ENCODE data around the gene DDX39A.
A peak's percentile ranks its signal among the peaks of the same experiment; 100 is the strongest.
"Not testable (repeated sequence)": the region's sequence is repeated elsewhere in the genome, so short reads cannot be mapped to it uniquely, and the experiment has no call there.

DDX39A gene

GRCh38 chr19:14407605-14408484 is 11.3 kb downstream of the DDX39A start:
- DNase-seq = no peak

DNA sequence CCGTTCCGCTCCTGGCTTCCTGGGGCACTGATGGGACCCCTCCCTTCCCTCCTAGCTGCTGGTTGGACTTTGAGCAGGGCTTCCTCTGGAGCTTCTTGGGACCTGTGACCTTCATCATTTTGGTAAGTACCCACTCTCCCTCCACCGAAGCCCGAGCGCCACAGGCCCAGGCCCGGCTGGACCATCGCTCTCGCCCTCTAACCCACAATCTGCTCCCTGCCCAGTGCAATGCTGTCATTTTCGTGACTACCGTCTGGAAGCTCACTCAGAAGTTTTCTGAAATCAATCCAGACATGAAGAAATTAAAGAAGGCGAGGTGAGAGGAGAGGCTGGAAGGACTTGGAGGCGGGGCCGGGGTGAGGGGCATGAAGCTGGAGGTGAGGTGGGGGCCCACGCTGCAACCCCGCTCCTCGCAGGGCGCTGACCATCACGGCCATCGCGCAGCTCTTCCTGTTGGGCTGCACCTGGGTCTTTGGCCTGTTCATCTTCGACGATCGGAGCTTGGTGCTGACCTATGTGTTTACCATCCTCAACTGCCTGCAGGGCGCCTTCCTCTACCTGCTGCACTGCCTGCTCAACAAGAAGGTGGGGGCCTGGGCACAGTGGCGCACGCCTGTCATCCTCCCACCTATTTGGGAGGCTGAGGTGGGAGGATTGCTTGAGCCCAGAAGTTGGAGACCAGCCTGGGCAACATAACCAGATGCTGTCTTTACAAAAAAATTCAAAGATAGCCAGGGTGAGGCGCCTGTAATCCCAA is 12.3 kb downstream of the DDX39A start:
- no peak for DNase-seq

- DNase-seq = peak; percentile 71 to 81
Measured at GRCh38 chr19:14405758-14406644, 13.1 kb downstream of the DDX39A start.

DNA sequence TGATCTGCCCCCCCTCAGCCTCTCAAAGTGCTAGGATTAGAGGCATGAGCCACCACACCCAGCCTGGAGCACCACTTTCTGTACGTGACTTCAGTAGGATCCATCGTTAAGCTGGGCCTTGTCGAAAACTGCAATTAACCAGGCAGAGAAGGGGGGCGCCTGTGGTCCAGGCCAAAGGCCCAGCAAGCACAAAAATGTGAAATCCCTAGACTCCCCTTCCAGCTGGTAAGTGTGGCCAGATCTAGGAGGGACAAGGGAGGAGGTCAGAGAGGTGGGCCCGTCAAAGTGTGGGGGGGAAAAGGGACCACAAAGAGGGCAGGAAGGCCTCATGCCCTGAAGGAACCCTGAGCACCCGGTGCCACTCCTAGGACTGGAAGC is 13.8 kb downstream of the DDX39A start:
- no peak for DNase-seq

GRCh38 chr19:14404312-14404711 is 14.8 kb downstream of the DDX39A start:
- peak; percentile 8 to 56 for DNase-seq

DNA sequence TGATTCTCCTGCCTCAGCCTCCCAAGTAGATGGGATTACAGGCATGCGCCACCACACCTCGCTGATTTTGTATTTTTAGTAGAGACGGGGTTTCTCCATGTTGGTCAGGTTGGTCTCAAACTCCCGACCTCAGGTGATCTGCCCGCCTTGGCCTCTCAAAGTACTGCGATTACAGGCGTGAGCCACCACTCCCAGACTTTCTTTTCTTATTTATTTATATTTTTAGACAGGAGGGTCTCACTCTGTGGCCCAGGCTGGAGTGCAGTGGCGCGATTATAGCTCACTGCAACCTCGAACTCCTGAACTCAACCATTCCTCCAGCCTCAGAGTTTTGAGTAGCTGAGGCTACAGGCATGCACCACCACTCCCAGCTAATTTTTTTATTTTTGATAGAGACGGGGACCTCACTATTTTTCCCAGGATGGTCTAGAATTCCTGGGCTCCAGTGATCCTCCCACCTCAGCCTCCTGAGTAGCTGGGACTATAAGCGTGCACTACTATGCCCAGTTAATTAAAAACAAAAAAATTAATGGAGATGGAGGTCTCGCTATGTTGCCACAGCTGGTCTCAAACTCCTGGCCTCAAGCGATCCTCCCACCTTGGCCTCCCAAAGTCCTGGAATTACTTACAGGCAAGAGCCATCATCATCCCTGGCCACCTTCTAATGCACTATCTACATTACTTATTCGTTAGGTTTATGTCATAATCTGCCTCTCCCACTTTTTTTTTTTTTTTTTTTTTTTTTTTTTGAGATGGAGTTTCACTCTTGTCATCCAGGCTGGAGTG is 15.8 kb downstream of the DDX39A start:
- DNase-seq = not testable (repeated sequence)

DNA sequence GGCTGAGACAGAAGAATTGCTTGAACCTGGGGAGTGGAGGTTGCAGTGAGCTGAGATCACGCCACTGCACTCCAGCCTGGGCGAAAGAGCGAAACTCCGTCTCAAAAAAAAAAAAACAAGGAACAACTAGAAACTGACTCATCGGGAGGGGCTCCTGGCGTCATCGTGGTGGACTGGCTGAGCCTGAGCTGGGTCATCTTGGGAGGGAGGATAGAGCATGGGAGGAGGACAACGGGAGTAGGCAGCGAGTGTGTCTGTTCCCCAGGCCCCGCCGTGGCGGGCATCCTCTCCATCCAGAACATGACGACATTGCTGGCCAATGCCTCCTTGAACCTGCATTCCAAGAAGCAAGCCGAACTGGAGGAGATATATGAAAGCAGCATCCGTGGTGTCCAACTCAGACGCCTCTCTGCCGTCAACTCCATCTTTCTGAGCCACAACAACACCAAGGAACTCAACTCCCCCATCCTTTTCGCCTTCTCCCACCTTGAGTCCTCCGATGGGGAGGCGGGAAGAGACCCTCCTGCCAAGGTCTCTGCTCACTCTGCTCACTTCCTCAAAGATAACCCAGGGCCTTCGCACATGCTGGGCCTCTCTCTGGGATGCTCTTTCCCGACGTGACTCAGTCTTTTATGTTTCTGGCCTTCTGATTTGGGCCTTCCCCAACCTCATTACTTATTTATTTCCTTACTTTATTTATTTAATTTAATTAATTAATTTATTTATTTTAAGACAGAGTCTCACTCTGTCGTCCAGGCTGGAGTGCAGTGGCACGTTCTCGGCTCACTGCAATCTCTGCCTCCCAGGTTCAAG is 16.6 kb downstream of the DDX39A start:
- DNase-seq = no peak

DNA sequence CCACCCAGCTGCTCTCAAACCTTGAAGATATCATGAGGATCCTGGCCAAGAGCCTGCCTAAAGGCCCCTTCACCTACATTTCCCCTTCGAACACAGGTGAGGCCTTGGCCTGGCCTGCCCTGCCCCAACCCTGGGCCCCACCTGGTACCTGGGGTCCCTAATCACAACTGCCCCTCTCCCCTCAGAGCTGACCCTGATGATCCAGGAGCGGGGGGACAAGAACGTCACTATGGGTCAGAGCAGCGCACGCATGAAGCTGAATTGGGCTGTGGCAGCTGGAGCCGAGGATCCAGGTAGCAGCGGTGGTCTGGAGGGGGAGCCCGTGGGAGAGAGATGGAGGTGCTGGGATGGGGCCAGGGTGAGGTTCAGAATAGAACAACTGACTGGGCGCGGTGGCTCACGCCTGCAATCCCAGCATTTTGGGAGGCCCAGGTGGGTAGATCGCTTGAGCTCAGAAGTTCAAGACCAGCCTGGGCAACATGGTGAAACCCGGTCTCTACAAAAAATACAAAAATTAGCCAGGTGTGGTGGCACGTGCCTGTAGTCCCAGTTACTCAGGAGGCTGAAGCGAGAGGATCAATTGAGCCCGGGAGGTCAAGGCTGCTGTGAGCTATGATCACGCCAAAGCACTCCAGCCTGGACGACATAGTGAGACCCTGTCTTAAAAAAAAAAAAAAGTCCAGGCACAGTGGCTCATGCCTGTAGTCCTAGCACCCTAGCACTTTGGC is 17.5 kb downstream of the DDX39A start:
- DNase-seq = no peak

DNA sequence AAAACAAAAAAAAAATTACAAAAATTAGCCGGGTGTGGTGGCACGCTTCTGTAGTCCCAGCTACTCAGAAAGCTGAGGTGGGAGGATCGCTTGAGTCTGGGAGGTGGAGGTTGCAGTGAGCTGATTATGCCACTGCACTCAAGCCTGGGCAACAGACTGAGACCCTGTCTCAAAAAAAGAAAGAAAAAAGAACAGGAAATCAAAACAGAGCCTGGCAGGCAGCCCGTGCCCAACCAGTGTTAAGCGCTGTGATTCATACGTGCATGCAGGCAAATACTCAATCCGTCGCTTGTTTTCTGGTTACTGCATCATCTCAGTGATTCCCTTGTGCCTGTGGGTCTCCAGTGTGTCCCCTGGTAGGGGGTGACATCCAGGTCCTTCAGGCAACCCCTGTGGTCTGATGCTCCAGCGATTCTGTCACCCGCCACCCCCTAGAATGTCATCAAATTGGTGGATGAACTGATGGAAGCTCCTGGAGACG is 18.1 kb downstream of the DDX39A start:
- DNase-seq = no peak

- DNase-seq = not testable (repeated sequence)
Measured at GRCh38 chr19:14397168-14397567, 22.0 kb downstream of the DDX39A start.

GRCh38 chr19:14396730-14397129 is 22.4 kb downstream of the DDX39A start:
- not testable (repeated sequence) for DNase-seq

DNA sequence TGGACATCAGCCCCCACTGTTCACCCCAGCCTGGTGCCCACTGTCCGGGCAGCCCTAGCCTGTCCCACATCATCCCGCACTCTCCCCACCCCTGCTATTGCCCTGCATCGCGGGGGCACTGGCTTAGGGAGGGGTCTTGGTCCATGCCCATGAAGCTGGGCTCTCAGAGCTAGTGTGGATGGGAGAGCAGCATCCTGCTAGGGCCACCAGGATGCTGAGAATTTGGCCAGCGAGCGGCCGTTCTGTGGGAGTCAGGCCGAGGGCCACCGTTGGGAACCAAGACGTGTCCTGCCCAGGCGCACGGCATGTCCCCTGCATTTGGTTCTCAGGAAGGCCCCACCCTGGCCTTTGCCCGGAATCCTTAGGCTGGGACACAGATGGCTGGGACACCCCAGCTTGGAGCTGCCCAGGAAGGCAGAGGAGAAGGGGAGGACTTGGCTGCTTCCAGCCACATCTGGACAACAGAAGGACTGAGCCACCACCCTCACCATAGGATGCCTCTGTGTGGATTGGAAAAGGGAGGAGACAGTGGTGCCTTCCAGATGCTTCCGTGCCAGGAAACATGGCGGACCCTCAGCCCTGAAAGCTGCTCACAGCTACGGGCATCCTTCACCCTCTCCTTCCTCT is 23.3 kb downstream of the DDX39A start:
- no peak for DNase-seq

GRCh38 chr19:14395262-14395661 is 23.9 kb downstream of the DDX39A start:
- DNase-seq = no peak

GRCh38 chr19:14394167-14394566 is 25.0 kb downstream of the DDX39A start:
- no peak for DNase-seq

DNA sequence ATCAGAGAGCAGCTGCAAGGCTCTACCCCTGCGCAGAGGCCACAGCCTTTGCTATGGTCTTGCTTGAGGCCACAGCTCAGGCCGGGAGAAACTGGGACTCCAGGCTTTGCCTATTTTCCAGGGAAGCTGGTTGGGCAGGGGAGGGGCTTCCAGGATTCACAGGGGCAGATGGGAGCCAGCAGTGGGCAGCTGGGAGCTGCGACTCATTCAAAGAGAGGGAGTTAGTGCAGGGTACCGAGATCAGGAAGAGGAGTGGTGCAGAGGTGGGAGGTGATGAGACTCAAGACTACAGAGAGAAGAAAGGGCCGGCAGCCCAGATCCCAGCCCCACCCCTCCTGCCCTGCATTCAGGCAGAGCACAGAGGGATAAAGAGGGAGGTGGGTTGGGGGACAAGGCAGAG is 25.8 kb downstream of the DDX39A start:
- no peak for DNase-seq

DNA sequence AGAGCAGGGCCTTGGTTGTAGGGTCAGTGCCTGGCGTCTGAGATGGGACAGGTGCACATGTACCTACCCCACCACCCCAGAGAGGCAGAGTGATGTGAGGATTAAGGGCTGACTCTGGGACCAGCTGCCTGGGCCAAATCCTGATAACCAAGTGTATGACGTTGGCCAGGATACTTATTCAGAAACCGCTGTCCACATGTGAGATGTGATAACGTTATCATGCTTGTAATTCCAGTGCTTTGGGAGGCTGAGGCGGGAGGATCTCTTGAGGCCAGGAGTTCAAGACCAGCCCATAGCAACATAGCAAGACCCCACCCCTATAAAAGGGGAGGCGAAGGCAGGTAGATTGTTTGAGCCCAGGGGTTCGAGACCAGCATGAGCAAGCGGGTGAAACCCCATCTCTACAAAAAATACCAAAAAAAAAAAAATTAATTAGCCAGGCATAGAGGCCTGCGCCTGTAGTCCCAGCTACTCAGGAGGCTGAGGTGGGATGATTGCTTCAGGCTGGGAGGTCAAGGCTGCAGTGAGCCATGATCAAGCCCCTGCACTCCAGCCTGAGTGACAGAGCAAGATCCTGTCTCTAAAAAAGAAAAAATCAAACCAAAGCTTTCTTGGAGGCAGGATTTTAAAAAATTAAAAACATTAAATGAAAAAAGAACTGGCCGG is 27.9 kb downstream of the DDX39A start:
- DNase-seq = no peak

- no peak for DNase-seq
Measured at GRCh38 chr19:14390548-14390947, 28.6 kb downstream of the DDX39A start.

DNA sequence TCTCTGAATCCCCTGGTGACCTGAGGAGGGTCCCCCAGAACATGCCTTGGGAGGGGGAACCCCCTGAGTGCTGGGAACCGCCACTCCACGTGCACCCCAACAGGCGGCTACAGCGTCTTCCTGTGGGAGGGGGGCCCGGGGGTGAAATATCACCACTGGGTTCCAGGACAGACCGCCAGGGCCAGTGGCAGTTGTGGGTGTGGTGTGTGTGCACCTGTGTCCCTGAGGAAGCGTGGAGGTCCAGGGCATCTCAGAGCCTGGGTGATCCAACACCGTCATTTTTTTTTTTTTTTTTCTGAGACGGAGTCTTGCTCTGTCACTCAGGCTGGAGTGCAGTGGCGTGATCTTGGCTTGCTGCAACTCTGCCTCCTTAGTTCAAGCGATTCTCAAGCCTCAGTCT is 33.6 kb downstream of the DDX39A start:
- no peak for DNase-seq
